ENCODE measurements around the gene ZNF518A.
"Not testable (repeated sequence)": the region's sequence is repeated elsewhere in the genome, so short reads cannot be mapped to it uniquely, and the experiment has no call there.

Gene ZNF518A

DNA sequence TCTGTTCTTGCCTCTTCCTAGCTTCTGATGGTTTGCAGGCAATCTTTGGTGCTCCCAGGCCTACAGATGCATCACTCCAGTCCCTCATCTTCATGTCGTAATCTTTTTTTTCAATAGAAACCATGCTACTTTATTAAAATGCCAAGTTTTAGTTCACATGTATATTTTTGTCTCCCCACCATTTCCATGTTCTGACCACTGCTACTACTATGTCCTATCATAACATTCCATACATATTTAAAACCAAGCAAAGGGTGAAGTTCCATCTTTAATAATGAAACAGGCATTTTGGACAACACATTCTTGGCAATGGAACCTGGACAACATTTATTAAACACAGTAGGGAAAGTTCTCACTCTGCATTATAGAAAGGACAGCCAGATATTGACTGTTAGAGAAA is 58.8 kb downstream of the ZNF518A start:
- Histone ChIP-seq H3K4me3 (ENCODE audit: low read depth, low read length) (no peak overlapping the region), H3K36me3 (ENCODE audit: control insufficient read depth in 2 of 2, insufficient read depth in 1 of 2, low read length in 2 of 2) (no peaks in the 10 kb centered on the region), H3K4me1 (ENCODE audit: control insufficient read depth, insufficient read depth, low read length) (no peaks in the 10 kb centered on the region), H3K27ac (ENCODE audit: extremely low read depth, low read depth, low read length) (no peak overlapping the region), H3K9me3 (ENCODE audit: control insufficient read depth, insufficient read depth, low read depth, low read length) (no peaks in the 10 kb centered on the region)
- ChIA-PET POLR2A (no interaction called here), CTCF (interaction anchor here (0.6 kb wide), 1 partner anchor 155 kb away, joined by 4 read pairs; no protein-coding TSS in a partner anchor)
- TF ChIP-seq, protein P1, sequence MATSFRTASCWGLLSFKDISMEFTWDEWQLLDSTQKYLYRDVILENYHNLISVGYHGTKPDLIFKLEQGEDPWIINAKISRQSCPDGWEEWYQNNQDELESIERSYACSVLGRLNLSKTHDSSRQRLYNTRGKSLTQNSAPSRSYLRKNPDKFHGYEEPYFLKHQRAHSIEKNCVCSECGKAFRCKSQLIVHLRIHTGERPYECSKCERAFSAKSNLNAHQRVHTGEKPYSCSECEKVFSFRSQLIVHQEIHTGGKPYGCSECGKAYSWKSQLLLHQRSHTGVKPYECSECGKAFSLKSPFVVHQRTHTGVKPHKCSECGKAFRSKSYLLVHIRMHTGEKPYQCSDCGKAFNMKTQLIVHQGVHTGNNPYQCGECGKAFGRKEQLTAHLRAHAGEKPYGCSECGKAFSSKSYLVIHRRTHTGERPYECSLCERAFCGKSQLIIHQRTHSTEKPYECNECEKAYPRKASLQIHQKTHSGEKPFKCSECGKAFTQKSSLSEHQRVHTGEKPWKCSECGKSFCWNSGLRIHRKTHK (tag by site-specific recombination; IDR thresholded peaks at IDR 0.05) = no peak
- no peak for TF ChIP-seq ZNF169 (tag by site-specific recombination; IDR thresholded peaks at IDR 0.05)
- no peak for TF ChIP-seq INSM2 (tag by site-specific recombination; IDR thresholded peaks at IDR 0.05)
- TF ChIP-seq HOXD13 (CRISPR knock-in tag; IDR thresholded peaks at IDR 0.05; ENCODE audit: borderline replicate concordance) = no peak
- TF ChIP-seq EGR2 (tag by site-specific recombination; IDR thresholded peaks at IDR 0.05; ENCODE audit: low read depth) = no peak
- no peak for TF ChIP-seq ZIC2 (tag by site-specific recombination; IDR thresholded peaks at IDR 0.05)
- TF ChIP-seq ZNF843 (tag by site-specific recombination; IDR thresholded peaks at IDR 0.05) = no peak

DNA sequence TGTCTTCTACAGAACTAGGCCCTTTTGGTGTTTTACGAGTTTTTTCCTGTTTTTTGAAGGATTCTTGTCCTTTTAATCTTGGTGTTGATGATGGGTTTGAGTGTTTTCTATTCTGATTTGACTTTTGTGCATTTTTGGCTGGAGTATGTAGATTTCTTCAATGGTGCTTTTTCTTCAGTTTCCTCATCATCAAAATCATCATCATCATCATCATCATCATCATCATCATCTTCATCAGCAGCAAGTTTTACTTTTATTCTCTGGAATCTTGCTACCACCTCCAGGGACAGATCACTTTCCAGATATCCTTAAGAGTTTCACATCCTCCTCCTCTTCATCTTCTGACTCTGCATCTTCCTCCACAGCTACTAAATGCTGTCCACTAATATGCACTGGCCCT is 59.4 kb downstream of the ZNF518A start:
- POLR2A ChIA-PET; H3K36me3 ChIP-seq (ENCODE audit: control insufficient read depth in 2 of 2, insufficient read depth in 1 of 2, low read length in 2 of 2); CTCF ChIA-PET; H3K4me1 ChIP-seq (ENCODE audit: control insufficient read depth, insufficient read depth, low read length); H3K9me3 ChIP-seq (ENCODE audit: control insufficient read depth, insufficient read depth, low read depth, low read length); H3K4me3 ChIP-seq (ENCODE audit: low read depth, low read length); H3K27ac ChIP-seq (ENCODE audit: extremely low read depth, low read depth, low read length): not testable (repeated sequence)
- peak; percentile 86 for TF ChIP-seq ZNF513 (tag by site-specific recombination; IDR thresholded peaks at IDR 0.05)

- no peaks in the 10 kb centered on the region for H3K36me3 ChIP-seq (ENCODE audit: control insufficient read depth in 2 of 2, insufficient read depth in 1 of 2, low read length in 2 of 2)
- ChIA-PET CTCF (interaction anchor here (0.7 to 1.4 kb wide), 2 partner anchors 28 to 185 kb away, joined by 3 to 4 read pairs; no protein-coding TSS in a partner anchor), POLR2A (no interaction called here)
- TF ChIP-seq, protein P2, sequence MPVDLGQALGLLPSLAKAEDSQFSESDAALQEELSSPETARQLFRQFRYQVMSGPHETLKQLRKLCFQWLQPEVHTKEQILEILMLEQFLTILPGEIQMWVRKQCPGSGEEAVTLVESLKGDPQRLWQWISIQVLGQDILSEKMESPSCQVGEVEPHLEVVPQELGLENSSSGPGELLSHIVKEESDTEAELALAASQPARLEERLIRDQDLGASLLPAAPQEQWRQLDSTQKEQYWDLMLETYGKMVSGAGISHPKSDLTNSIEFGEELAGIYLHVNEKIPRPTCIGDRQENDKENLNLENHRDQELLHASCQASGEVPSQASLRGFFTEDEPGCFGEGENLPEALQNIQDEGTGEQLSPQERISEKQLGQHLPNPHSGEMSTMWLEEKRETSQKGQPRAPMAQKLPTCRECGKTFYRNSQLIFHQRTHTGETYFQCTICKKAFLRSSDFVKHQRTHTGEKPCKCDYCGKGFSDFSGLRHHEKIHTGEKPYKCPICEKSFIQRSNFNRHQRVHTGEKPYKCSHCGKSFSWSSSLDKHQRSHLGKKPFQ (tag by site-specific recombination; IDR thresholded peaks at IDR 0.05) = no peak
- TF ChIP-seq TRIM28 (IDR thresholded peaks at IDR 0.05; ENCODE audit: borderline replicate concordance, low read length) = no peak
- TF ChIP-seq ZNF747 (tag by site-specific recombination; IDR thresholded peaks at IDR 0.05) = no peak
- TF ChIP-seq AEBP2 (tag by site-specific recombination; IDR thresholded peaks at IDR 0.05; ENCODE audit: borderline replicate concordance) = no peak
- no peak for TF ChIP-seq GLI2 (tag by site-specific recombination; IDR thresholded peaks at IDR 0.05; ENCODE audit: borderline replicate concordance, low read depth)
- TF ChIP-seq YY1 (tag by site-specific recombination; IDR thresholded peaks at IDR 0.05) = no peak
- no peak for TF ChIP-seq ZNF248 (tag by site-specific recombination; IDR thresholded peaks at IDR 0.05)
- no peak for TF ChIP-seq ZFHX2 (tag by site-specific recombination; conservative IDR thresholded peaks at IDR 0.05)
- TF ChIP-seq ZNF416 (tag by site-specific recombination; IDR thresholded peaks at IDR 0.05) = no peak
- TF ChIP-seq ZNF140 (tag by site-specific recombination; IDR thresholded peaks at IDR 0.05) = no peak
- no peak for TF ChIP-seq ZNF366 (tag by site-specific recombination; conservative IDR thresholded peaks at IDR 0.05)
- no peak for TF ChIP-seq ZNF510 (tag by site-specific recombination; IDR thresholded peaks at IDR 0.05; ENCODE audit: insufficient replicate concordance)
- no peak for TF ChIP-seq ZNF624 (tag by site-specific recombination; IDR thresholded peaks at IDR 0.05)
- TF ChIP-seq GLI4 (tag by site-specific recombination; IDR thresholded peaks at IDR 0.05) = no peak
- no peak for TF ChIP-seq RBAK (tag by site-specific recombination; IDR thresholded peaks at IDR 0.05)
- H3K27ac ChIP-seq (ENCODE audit: extremely low read depth, low read depth, low read length) = no peak overlapping the region
- no peaks in the 10 kb centered on the region for H3K4me1 ChIP-seq (ENCODE audit: control insufficient read depth, insufficient read depth, low read length)
- no peak overlapping the region for H3K4me3 ChIP-seq (ENCODE audit: low read depth, low read length)
- no peaks in the 10 kb centered on the region for H3K9me3 ChIP-seq (ENCODE audit: control insufficient read depth, insufficient read depth, low read depth, low read length)
Observed at GRCh38 chr10:96201525-96201924, 71.4 kb downstream of the ZNF518A start.

Data from HEK293 (cell line).